SIG-M5 (cell line): ENCODE data around the gene CLEC2L.

Experiments used
- DNase-seq: peaks from one replicate; lab custom pipeline; 2025; lab: John Stamatoyannopoulos, UW

Gene CLEC2L

GRCh38 chr7:139575338-139575680 is 51.8 kb downstream of the CLEC2L start:
- no peak for DNase-seq

GRCh38 chr7:139576179-139576973 is 52.9 kb downstream of the CLEC2L start:
- DNase-seq: no peak

DNA sequence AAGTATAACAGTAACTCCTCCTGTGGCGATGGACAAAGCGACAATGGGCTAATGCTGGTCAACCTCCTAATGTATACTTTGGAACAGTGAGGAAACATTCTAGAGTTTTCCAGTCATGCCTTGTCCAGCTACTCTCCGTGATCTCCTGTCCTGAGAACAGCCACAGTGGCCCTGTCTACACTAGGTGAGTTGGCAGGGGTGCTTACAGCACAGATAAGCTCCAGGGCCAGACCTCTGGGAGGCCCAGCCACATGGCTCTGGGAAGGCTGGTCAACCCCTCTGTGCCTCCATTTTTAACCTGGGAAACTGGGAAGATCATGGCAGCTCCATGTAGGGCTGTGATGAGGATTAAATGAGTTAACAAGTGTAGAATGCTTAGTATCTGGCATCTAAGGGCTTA is 57.0 kb downstream of the CLEC2L start:
- no peak for DNase-seq

- DNase-seq: no peak
These were observed 58.7 kb downstream of the CLEC2L start for GRCh38 chr7:139582130-139582650.

DNA sequence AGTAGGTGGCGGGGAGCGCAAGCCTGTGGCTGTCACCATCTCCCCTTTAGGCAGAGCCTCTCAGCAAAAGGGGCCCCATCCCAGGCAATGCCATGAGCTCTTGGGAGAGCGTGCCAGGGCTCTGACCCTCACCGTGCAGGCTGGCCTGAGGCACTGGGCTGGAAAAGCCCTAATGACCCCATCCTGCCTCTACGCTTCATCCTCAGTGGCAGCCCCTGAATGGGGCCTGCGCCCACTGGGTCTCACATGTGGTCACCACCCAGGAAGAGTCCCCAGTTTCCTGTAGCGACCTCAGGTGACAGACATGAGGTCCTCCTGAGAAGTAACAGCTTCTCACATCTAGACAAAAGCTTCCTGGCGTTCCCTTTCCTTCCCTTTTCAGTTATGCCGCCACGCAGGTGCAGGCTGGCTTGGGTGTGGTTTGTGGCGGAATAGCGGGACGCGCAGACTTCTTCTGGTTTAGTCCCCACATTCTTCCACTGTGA is 59.2 kb downstream of the CLEC2L start:
- no peak for DNase-seq

GRCh38 chr7:139583826-139584553 is 60.5 kb downstream of the CLEC2L start:
- no peak for DNase-seq

DNA sequence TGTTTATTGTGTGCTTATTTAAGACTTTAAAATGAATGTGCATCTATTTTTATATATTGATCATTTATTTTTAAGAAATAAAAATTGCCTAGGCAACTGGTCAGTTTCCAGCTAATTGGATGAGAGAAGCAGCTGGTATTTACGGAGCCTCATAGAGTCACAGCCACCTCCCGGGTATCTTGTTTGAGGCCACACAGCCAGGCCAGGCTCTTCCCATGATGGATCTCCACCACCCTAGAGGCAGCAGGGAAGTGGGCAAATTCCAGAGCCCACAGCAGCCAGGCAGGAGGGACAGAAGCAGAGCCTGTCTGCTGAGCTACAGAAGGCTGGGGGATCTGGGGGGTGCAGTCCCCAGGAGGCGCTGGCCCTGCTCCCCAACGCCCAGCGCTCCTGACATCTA is 61.6 kb downstream of the CLEC2L start:
- no peak for DNase-seq

- no peak for DNase-seq
These were observed 62.8 kb downstream of the CLEC2L start for GRCh38 chr7:139586286-139586685.

DNA sequence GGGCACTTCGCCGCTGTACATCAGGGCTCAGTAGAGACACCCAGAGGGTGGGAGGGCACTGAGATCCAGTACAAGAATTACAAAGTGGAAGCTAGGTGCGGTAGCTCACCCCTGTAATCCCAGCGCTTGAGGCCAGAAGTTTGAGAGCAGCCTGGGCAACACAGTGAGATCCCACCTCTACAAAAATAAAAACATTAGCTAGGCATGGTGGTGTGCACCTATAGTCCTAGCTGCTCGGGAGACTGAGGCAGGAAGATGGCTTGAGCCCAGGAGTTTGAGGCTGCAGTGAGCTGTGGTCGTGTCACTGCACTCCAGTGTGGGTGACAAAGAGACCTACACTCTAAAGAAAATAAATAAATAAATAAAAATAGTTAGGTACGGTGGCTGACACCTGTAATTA is 64.0 kb downstream of the CLEC2L start:
- DNase-seq: no peak

GRCh38 chr7:139588632-139589031 is 65.1 kb downstream of the CLEC2L start:
- peak; percentile 35 for DNase-seq

DNA sequence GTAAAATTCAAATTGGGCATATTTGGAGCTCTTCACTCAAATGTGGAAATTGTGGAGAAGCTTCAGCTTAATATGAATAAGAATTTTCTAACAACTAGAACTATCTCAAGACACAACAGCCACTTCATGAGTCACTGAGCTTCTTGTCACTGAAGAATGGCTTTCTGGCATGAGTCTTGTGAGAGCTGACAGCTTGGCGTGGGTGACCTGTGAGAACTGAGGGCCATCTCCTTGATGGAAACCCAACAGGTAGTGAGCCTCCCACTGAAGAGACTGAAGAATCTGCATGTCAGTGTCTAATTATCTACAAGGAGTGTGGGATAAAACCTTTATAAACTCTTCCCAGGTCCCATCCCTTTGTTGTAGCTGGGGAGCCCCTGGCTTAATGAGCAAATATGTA is 66.0 kb downstream of the CLEC2L start:
- no peak for DNase-seq

- no peak for DNase-seq
These were observed 68.2 kb downstream of the CLEC2L start for GRCh38 chr7:139591550-139592195.

DNA sequence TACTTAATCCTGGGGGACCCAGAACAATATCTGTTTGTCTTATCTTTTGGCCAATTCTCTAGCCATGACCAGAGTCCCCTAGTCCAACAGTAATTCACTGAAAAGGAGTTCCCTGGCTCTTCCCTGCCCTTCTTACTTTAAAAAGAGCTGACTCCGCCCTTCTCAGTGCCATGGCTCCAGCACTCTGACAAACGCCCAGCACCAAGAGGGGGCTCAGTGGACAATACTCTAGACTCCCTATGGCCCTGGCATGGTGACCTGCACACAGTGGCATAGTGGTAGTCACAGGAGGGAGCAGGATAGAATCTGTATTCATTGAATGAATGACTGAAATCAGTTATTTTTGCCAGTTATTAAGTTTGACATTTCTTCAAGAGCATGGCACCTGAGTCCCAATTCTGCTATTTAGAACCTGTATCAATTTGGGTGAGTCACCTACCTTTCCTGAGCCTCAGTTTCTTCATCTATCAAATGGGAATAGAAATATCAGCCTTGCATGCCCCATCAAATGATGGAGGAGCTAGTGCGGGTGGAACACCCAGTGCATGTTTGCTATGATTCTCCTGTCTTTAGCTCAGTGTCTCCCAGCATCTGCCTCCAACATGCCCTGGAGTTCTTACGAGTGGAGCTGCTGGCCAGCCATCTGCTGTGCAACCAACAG is 69.4 kb downstream of the CLEC2L start:
- DNase-seq: no peak

DNA sequence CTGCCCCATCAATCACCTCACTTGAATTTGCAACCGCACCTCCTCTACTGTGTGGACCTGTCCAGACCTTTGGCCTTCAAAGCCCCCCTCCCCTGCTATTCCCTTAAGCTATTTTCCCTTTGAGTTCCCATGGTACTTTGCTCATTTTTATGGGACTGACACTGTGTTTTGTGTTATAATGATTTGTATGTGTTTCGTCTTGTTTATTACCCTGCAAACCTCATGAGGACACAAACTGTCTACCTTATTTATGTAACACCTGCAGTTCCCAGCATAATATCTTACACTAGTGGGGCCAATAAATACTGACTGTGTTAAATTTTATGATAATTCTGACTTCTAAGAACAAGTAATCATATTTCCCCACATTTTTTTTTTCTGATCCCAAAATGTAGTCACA is 70.6 kb downstream of the CLEC2L start:
- DNase-seq: no peak
